T-cell (primary cell): Measurements from ENCODE around the gene SLC30A2. TPM values are rescaled to one million over a fixed set of nuclear protein-coding genes. Genes with fewer than 3 reads are reported as not detected.
"Not testable (repeated sequence)": the region's sequence is repeated elsewhere in the genome, so short reads cannot be mapped to it uniquely, and the experiment has no call there.

Experiments
- ATAC-seq, 4 experiments: fragments of 200-7000 bp in 3 of 4; fragments of 150-1000 bp in 1 of 4; cut with Tn5 transposase; replicated peaks in 1 of 4; 1 replicate in 3 of 4; 2 replicates in 1 of 4; pipeline ENCODE4 v1.10.0; 2021; ENCODE audit warnings: moderate library complexity in 3 of 4, mild to moderate bottlenecking in 2 of 4, moderate number of reproducible peaks in 1 of 4
- CTCF ChIA-PET, 2 donors: fragments of 300-600 bp; sonication (Branson Sonifier 250); formaldehyde crosslinking; loops; one replicate each; lab custom pipeline; 2022; ENCODE audit warnings: antibody characterized with exemption in 2 of 2; lab: Charles Lee
- POLR2A ChIA-PET, 2 donors: fragments of 300-600 bp; sonication (Branson Sonifier 250); formaldehyde crosslinking; loops; one replicate each; lab custom pipeline; 2022; ENCODE audit warnings: antibody characterized with exemption in 2 of 2; lab: Charles Lee
- DNase-seq, 35 experiments: peaks; one replicate each; pipeline versions ENCODE4 v3.0.0 to v3.0.0-alpha.2; 2013 to 2023
- H3K27ac ChIP-seq: one replicate; pipeline ENCODE4 v1.5.1; 2013; ENCODE audit warnings: low read length
- H3K27me3 ChIP-seq, 2 experiments: replicated peaks in 1 of 2; 1 replicate in 1 of 2; 2 replicates in 1 of 2; pipeline versions ENCODE4 v1.6.1 to v1.7.0; 2013; ENCODE audit warnings: low read length in 1 of 2, mixed read lengths in 1 of 2; ENCODE audit not compliant: control insufficient read depth in 2 of 2, insufficient read depth in 2 of 2; ENCODE audit errors: extremely low read depth in 1 of 2
- H3K36me3 ChIP-seq, 2 donors: 1 replicate in 1 of 2; 2 replicates in 1 of 2; pipeline versions ENCODE4 v1.6.1 to v1.7.0; 2013; ENCODE audit warnings: low read length in 1 of 2; ENCODE audit not compliant: control insufficient read depth in 2 of 2, insufficient read depth in 1 of 2; ENCODE audit errors: extremely low read depth in 1 of 2
- H3K4me1 ChIP-seq, 2 experiments: 1 replicate in 1 of 2; 2 replicates in 1 of 2; pipeline versions ENCODE4 v1.6.1 to v1.7.0; 2013; ENCODE audit warnings: low read length in 2 of 2, mixed read lengths in 1 of 2; ENCODE audit not compliant: insufficient read depth in 2 of 2, control insufficient read depth in 1 of 2; ENCODE audit errors: extremely low read depth in 1 of 2
- H3K4me3 ChIP-seq, 2 donors: 1 replicate in 1 of 2; 2 replicates in 1 of 2; pipeline versions ENCODE4 v1.5.1 to v1.7.0; 2013; ENCODE audit warnings: mild to moderate bottlenecking in 2 of 2, low read length in 1 of 2, moderate library complexity in 1 of 2; ENCODE audit not compliant: control insufficient read depth in 1 of 2; ENCODE audit errors: extremely low read depth in 1 of 2
- H3K9me3 ChIP-seq: 2 replicates; pipeline ENCODE4 v1.7.0; 2013
- H3K27ac Mint-ChIP-seq, 2 donors: one replicate each; pipeline ENCODE4 v1.8.0; 2020 to 2021; ENCODE audit warnings: mild to moderate bottlenecking in 2 of 2, mixed read lengths in 2 of 2
- H3K27me3 Mint-ChIP-seq, 2 donors: one replicate each; pipeline ENCODE4 v1.8.0; 2021 to 2022; ENCODE audit warnings: mixed read lengths in 2 of 2
- H3K36me3 Mint-ChIP-seq: one replicate; pipeline ENCODE4 v1.8.0; 2021; ENCODE audit warnings: mixed read lengths
- H3K4me1 Mint-ChIP-seq, 3 donors: one replicate each; pipeline ENCODE4 v1.8.0; 2020 to 2022; ENCODE audit warnings: mixed read lengths in 3 of 3, mild to moderate bottlenecking in 1 of 3
- H3K4me3 Mint-ChIP-seq, 3 donors: one replicate each; pipeline ENCODE4 v1.8.0; 2020 to 2022; ENCODE audit warnings: mild to moderate bottlenecking in 3 of 3, mixed read lengths in 3 of 3, moderate library complexity in 3 of 3
- H3K9me3 Mint-ChIP-seq, 3 donors: one replicate each; pipeline ENCODE4 v1.8.0; 2020 to 2022; ENCODE audit warnings: mixed read lengths in 3 of 3
- WGBS: methylation state at CpG from one replicate; pipeline ENCODE4 v1.1.5; 2013; ENCODE audit warnings: missing lambda C conversion rate; ENCODE audit not compliant: insufficient coverage; 5-methylcytosine and 5-hydroxymethylcytosine counted together
- total RNA-seq, 35 experiments: library from RNA in 6 of 35; stranded (reverse) in 6 of 35; fragments of 120-200 nt in 1 of 35; gene quantifications; one replicate each; pipeline versions ENCODE4 v1.2.1 to v1.2.4 and lab custom pipeline; 2013 to 2026

The SLC30A2 gene
- total RNA-seq (under 1 TPM in 3 of 5 donors, not detected in 2; 0.13 to 0.38 (median 0.19) TPM), total RNA-seq (lab: John Stamatoyannopoulos, UW) (0 to 0.14 (median 0) reads per million in 29 experiments)
- total RNA-seq (2013) = not detected

GRCh38 chr1:26045722-26046245 lies at the start of gene SLC30A2:
TSS of gene SLC30A2 (minus strand) at chr1:26046118. CDS start at chr1:26045896, 222 bp downstream.
- no peaks in the 10 kb centered on the region for H3K36me3 ChIP-seq
- Mint-ChIP-seq H3K27me3 (peaks cover 36 to 70% of the 10 kb centered on the region in 2 donors), H3K4me1 (peaks cover 4 to 9% (median 6%) of the 10 kb centered on the region in 3 donors), H3K36me3 (no peaks in the 10 kb centered on the region), H3K9me3 (no peaks in the 10 kb centered on the region), H3K4me3 (peak within 1 kb of the TSS in 2 of 3 donors; percentile 17 to 61), H3K27ac (peak within 1 kb of the TSS in 1 of 2 donors; percentile 36)
- H3K4me1 ChIP-seq = peaks cover 0 to 9% of the 10 kb centered on the region in 2 experiments
- H3K9me3 ChIP-seq = no peaks in the 10 kb centered on the region
- ATAC-seq (no peak), DNase-seq (no peak)
- H3K4me3 ChIP-seq = peak within 1 kb of the TSS in 1 of 2 donors; percentile 6
- 3% methylated on average over 61 of the region's 62 CpGs for WGBS
- H3K27ac ChIP-seq = no peak within 1 kb of the TSS
- CTCF ChIA-PET = no interaction called here
- peaks cover 8 to 74% of the 10 kb centered on the region in 2 experiments for H3K27me3 ChIP-seq
- POLR2A ChIA-PET = interaction anchor here (0.5 to 0.6 kb wide), 2 partner anchors 10 to 218 kb away, joined by 3 read pairs; no protein-coding TSS in a partner anchor

GRCh38 chr1:26094677-26095383 lies 48.9 kb upstream of the SLC30A2 start:
- 64% methylated on average over 8 of the region's 17 CpGs for WGBS
- POLR2A ChIA-PET = interaction anchor here in 1 of 2 donors (0.6 kb wide), 1 partner anchor 92 kb away, joined by 3 read pairs; no protein-coding TSS in a partner anchor
- no peak overlapping the region for H3K27ac Mint-ChIP-seq
- CTCF ChIA-PET = interaction anchor here in 1 of 2 donors (0.6 kb wide), 1 partner anchor 74 kb away, joined by 3 read pairs; the partner anchor contains the start of gene C1orf232
- no peak overlapping the region for H3K4me3 ChIP-seq
- H3K27me3 Mint-ChIP-seq = peaks cover 25% of the 10 kb centered on the region in 2 donors
- H3K4me3 Mint-ChIP-seq = no peak overlapping the region
- H3K27me3 ChIP-seq = peaks cover 13 to 21% of the 10 kb centered on the region in 2 experiments
- no peak for DNase-seq
- H3K36me3 Mint-ChIP-seq = no peaks in the 10 kb centered on the region
- no peak for ATAC-seq
- H3K36me3 ChIP-seq = no peaks in the 10 kb centered on the region
- H3K4me1 ChIP-seq = no peaks in the 10 kb centered on the region
- H3K9me3 ChIP-seq = no peaks in the 10 kb centered on the region
- no peaks in the 10 kb centered on the region for H3K4me1 Mint-ChIP-seq
- no peaks in the 10 kb centered on the region for H3K9me3 Mint-ChIP-seq
- H3K27ac ChIP-seq = no peak overlapping the region

- Mint-ChIP-seq H3K27ac (no peak overlapping the region), H3K27me3 (peaks cover 25% of the 10 kb centered on the region in 2 donors), H3K4me1 (no peaks in the 10 kb centered on the region), H3K9me3 (no peaks in the 10 kb centered on the region), H3K36me3 (no peaks in the 10 kb centered on the region), H3K4me3 (no peak overlapping the region)
- Histone ChIP-seq H3K4me1 (no peaks in the 10 kb centered on the region), H3K36me3 (no peaks in the 10 kb centered on the region), H3K27ac (no peak overlapping the region), H3K27me3 (peaks cover 18 to 21% of the 10 kb centered on the region in 2 experiments), H3K4me3 (no peak overlapping the region), H3K9me3 (no peaks in the 10 kb centered on the region)
- DNase-seq (no peak), ATAC-seq (no peak)
- POLR2A ChIA-PET = no interaction called here
- CTCF ChIA-PET = no interaction called here
- WGBS = 62% methylated on average over 3 of the region's 11 CpGs
Observed at GRCh38 chr1:26094076-26094669, 48.3 kb upstream of the SLC30A2 start.

- H3K9me3 Mint-ChIP-seq, H3K4me3 ChIP-seq, H3K4me3 Mint-ChIP-seq, CTCF ChIA-PET, H3K27ac Mint-ChIP-seq, H3K4me1 ChIP-seq, H3K9me3 ChIP-seq, H3K36me3 Mint-ChIP-seq, DNase-seq, POLR2A ChIA-PET, H3K36me3 ChIP-seq, ATAC-seq, H3K4me1 Mint-ChIP-seq, H3K27ac ChIP-seq: not testable (repeated sequence)
- H3K27me3 ChIP-seq = peaks cover 20 to 21% of the 10 kb centered on the region in 2 experiments
- peaks cover 25 to 28% of the 10 kb centered on the region in 2 donors for H3K27me3 Mint-ChIP-seq
- 40% methylated on average over 1 of the region's 6 CpGs for WGBS
Observed at GRCh38 chr1:26093569-26093968, 47.7 kb upstream of the SLC30A2 start.

- Histone ChIP-seq H3K4me3 (no peak overlapping the region), H3K9me3 (no peaks in the 10 kb centered on the region), H3K36me3 (no peaks in the 10 kb centered on the region), H3K27ac (no peak overlapping the region), H3K27me3 (peaks cover 18 to 26% of the 10 kb centered on the region in 2 experiments), H3K4me1 (no peaks in the 10 kb centered on the region)
- ChIA-PET CTCF (no interaction called here), POLR2A (no interaction called here)
- Mint-ChIP-seq H3K9me3 (no peaks in the 10 kb centered on the region), H3K4me1 (no peaks in the 10 kb centered on the region), H3K36me3 (no peaks in the 10 kb centered on the region), H3K4me3 (no peak overlapping the region), H3K27ac (no peak overlapping the region), H3K27me3 (peaks cover 25 to 35% of the 10 kb centered on the region in 2 donors)
- DNase-seq (no peak), ATAC-seq (no peak)
- 60% methylated on average over 4 of the region's 7 CpGs for WGBS
Observed at GRCh38 chr1:26092422-26092821, 46.5 kb upstream of the SLC30A2 start.

GRCh38 chr1:26090893-26091292 lies 45.0 kb upstream of the SLC30A2 start:
- no peaks in the 10 kb centered on the region for H3K4me1 ChIP-seq
- H3K27me3 Mint-ChIP-seq = peaks cover 30 to 42% of the 10 kb centered on the region in 2 donors
- no peaks in the 10 kb centered on the region for H3K36me3 ChIP-seq
- H3K4me1 Mint-ChIP-seq = no peaks in the 10 kb centered on the region
- no peak overlapping the region for H3K27ac Mint-ChIP-seq
- no peak overlapping the region for H3K4me3 Mint-ChIP-seq
- no peaks in the 10 kb centered on the region for H3K9me3 Mint-ChIP-seq
- peaks cover 18 to 26% of the 10 kb centered on the region in 2 experiments for H3K27me3 ChIP-seq
- H3K27ac ChIP-seq = no peak overlapping the region
- H3K9me3 ChIP-seq = no peaks in the 10 kb centered on the region
- ChIA-PET CTCF (no interaction called here), POLR2A (no interaction called here)
- H3K36me3 Mint-ChIP-seq = no peaks in the 10 kb centered on the region
- DNase-seq = no peak
- 100% methylated on average over 2 of the region's 3 CpGs for WGBS
- H3K4me3 ChIP-seq = no peak overlapping the region
- ATAC-seq = no peak
